Iris pigment epithelial cell (primary cell): ENCODE measurements around the gene C2orf92.
A peak's percentile ranks its signal among the peaks of the same experiment; 100 is the strongest.

Experiments
- DNase-seq: peaks from one replicate; pipeline ENCODE4 v3.0.0-alpha.2; 2011; ENCODE audit warnings: low read depth

Gene C2orf92

GRCh38 chr2:97745474-97746174, 76.1 kb downstream of the C2orf92 start:
- no peak for DNase-seq

GRCh38 chr2:97747285-97747684, 77.8 kb downstream of the C2orf92 start:
- no peak for DNase-seq

GRCh38 chr2:97747716-97748115, 78.2 kb downstream of the C2orf92 start:
- DNase-seq, result no peak

- DNase-seq, result no peak
Measured at GRCh38 chr2:97749581-97749980, 80.1 kb downstream of the C2orf92 start.

GRCh38 chr2:97750017-97750416, 80.5 kb downstream of the C2orf92 start:
- no peak for DNase-seq

GRCh38 chr2:97751752-97752151, 82.2 kb downstream of the C2orf92 start:
- DNase-seq, result peak; percentile 69
